ENCODE measurements around the gene RHBG.
A peak's percentile ranks its signal among the peaks of the same experiment; 100 is the strongest.

The RHBG gene

GRCh38 chr1:156421939-156422601 is 53.1 kb downstream of the RHBG start:
- Histone ChIP-seq H4K20me1 (peaks cover 45% of the 10 kb centered on the region; the same call in 1 of the 2 replicates), H3K4me2 (no peak overlapping the region), H3K36me3 (no peaks in the 10 kb centered on the region), H3K9me3 (peaks cover 20% of the 10 kb centered on the region), H3K27ac (no peak overlapping the region), H3K4me3 (peak overlapping the region; percentile 31; the same call in 1 of the 2 replicates), H3K9ac (no peak overlapping the region), H3K4me1 (no peaks in the 10 kb centered on the region), H3K27me3 (peaks cover 100% of the 10 kb centered on the region)
- TF ChIP-seq Cebpa-rat (IDR thresholded peaks at IDR 0.05), result no peak

DNA sequence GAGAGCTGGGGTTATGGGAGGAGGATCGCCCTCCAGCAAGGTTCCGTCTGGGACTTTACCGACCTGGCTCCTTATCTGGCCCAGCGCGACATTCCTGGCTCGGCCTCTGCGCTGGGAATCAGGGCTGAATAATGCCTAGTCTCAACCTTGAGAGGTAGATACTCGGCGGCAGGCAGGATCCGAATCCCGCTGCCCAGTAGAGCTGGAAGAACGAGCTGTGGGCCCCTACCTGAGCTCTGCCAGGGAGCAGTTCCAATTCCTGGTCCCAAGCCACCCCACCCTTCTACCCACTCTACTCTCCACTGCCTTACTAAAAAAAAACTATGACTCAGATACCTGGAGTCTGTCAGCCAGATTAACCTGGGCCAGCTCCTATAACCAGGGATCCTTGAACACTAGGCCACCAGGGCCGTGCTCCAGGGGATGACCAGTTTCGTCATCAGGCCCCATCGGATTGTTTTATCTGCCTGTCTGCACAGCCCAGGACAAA is 53.6 kb downstream of the RHBG start:
- H3K4me3 ChIP-seq, result no peak overlapping the region
- no peaks in the 10 kb centered on the region for H3K36me3 ChIP-seq
- H3K27me3 ChIP-seq, result peaks cover 100% of the 10 kb centered on the region
- TF ChIP-seq Cebpa-rat (IDR thresholded peaks at IDR 0.05), result no peak
- no peak overlapping the region for H3K27ac ChIP-seq
- H3K4me1 ChIP-seq, result no peaks in the 10 kb centered on the region
- H3K9me3 ChIP-seq, result peaks cover 20% of the 10 kb centered on the region
- no peak overlapping the region for H3K4me2 ChIP-seq
- H3K9ac ChIP-seq, result no peak overlapping the region
- peaks cover 45% of the 10 kb centered on the region; the same call in 1 of the 2 replicates for H4K20me1 ChIP-seq

DNA sequence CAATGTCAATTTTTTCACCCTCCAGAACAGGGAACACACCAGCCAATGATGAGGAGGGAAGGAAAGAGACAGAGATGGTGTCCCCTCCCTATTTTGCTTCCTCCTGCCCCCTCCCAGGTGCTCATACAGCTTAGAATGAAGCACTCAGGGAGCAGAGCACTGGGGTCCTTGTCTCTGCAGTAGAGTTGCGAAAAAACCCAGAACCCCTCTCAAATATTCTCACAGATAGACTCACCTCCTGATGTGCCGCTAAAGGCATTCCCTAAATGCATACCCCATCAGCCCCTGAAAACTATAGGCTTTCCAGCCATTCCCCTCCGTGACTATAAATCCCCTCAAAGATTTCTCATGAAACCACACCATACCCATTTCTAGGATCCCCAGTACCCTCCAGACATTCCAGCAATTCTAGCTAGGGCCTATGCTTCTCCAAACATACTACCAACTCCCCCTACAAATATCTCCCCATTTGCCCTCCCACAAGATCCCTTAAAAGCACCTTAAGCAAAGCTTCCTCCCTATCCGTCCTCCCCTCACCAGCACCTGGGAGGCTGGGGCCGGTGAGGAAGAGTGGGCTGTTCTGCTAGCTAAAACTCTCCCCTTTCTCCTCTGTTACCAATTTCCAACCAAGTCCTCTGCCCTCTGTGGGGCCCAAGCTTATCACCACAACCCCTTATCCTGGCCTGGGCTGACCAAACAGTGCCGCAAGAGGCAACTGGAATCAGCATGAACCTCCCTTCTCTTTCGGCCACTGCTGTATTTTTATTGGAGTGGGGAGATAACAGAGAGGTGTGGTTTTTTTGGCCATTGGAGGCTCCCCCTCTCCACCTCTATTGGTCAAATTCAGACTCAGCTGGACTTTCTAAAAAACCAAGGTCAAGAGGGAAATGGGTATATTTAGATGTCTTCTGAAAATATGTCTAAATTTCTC is 54.7 kb downstream of the RHBG start:
- peaks cover 49% of the 10 kb centered on the region; the same call in 1 of the 2 replicates for H4K20me1 ChIP-seq
- no peak overlapping the region for H3K4me3 ChIP-seq
- peaks cover 20% of the 10 kb centered on the region for H3K9me3 ChIP-seq
- TF ChIP-seq Cebpa-rat (IDR thresholded peaks at IDR 0.05), result no peak
- no peak overlapping the region for H3K9ac ChIP-seq
- no peak overlapping the region for H3K27ac ChIP-seq
- H3K4me2 ChIP-seq, result no peak overlapping the region
- no peaks in the 10 kb centered on the region for H3K36me3 ChIP-seq
- peaks cover 100% of the 10 kb centered on the region for H3K27me3 ChIP-seq
- H3K4me1 ChIP-seq, result no peaks in the 10 kb centered on the region

- Histone ChIP-seq H3K9ac (no peak overlapping the region), H3K4me1 (no peaks in the 10 kb centered on the region), H3K4me2 (no peak overlapping the region), H4K20me1 (peaks cover 59% of the 10 kb centered on the region; the same call in 1 of the 2 replicates), H3K36me3 (no peaks in the 10 kb centered on the region), H3K27me3 (peaks cover 100% of the 10 kb centered on the region), H3K9me3 (peaks cover 20% of the 10 kb centered on the region), H3K4me3 (no peak overlapping the region), H3K27ac (no peak overlapping the region)
- no peak for TF ChIP-seq Cebpa-rat (IDR thresholded peaks at IDR 0.05)
Observed at GRCh38 chr1:156424806-156425432, 55.9 kb downstream of the RHBG start.

DNA sequence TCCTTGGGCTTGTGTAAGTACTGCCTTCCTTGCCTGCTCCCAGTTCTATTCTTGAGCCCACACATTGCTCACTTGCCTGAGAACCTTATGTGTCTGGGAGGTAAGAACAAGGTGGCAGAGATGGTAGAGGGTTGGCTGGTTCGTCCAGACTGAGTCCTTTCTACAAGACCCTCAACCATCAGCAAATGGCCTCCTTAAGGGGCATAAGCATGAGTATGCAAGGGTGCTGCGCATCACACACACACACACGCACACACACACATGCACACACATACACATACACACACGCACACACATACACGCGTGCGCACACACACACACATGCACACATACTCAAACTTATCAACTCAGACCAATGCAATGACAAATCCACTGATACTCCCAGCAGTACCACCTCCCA is 56.9 kb downstream of the RHBG start:
- no peak overlapping the region for H3K27ac ChIP-seq
- no peak overlapping the region for H3K4me2 ChIP-seq
- H3K9me3 ChIP-seq, result peaks cover 12% of the 10 kb centered on the region
- H3K4me3 ChIP-seq, result no peak overlapping the region
- no peaks in the 10 kb centered on the region for H3K4me1 ChIP-seq
- H3K27me3 ChIP-seq, result peaks cover 100% of the 10 kb centered on the region
- no peak for TF ChIP-seq Cebpa-rat (IDR thresholded peaks at IDR 0.05)
- H3K36me3 ChIP-seq, result no peaks in the 10 kb centered on the region
- H4K20me1 ChIP-seq, result peaks cover 53% of the 10 kb centered on the region; the same call in 1 of the 2 replicates
- H3K9ac ChIP-seq, result no peak overlapping the region

- Histone ChIP-seq H3K4me3 (no peak overlapping the region), H3K27me3 (peaks cover 100% of the 10 kb centered on the region)
- no peak for TF ChIP-seq Cebpa-rat (IDR thresholded peaks at IDR 0.05)
Observed at GRCh38 chr1:156427957-156428356, 58.9 kb downstream of the RHBG start.

GRCh38 chr1:156428746-156429288 is 59.8 kb downstream of the RHBG start:
- H4K20me1 ChIP-seq, result peaks cover 40% of the 10 kb centered on the region; the same call in 1 of the 2 replicates
- H3K4me2 ChIP-seq, result no peak overlapping the region
- H3K4me1 ChIP-seq, result no peaks in the 10 kb centered on the region
- no peak overlapping the region for H3K4me3 ChIP-seq
- TF ChIP-seq Cebpa-rat (IDR thresholded peaks at IDR 0.05), result no peak
- no peaks in the 10 kb centered on the region for H3K9me3 ChIP-seq
- H3K27me3 ChIP-seq, result peaks cover 100% of the 10 kb centered on the region
- H3K36me3 ChIP-seq, result no peaks in the 10 kb centered on the region
- H3K9ac ChIP-seq, result no peak overlapping the region
- H3K27ac ChIP-seq, result no peak overlapping the region

More at GRCh38 chr1:156427957-156428356, 58.9 kb downstream of the RHBG start:
- Histone ChIP-seq H3K9ac (no peak overlapping the region), H4K20me1 (peaks cover 41% of the 10 kb centered on the region; the same call in 1 of the 2 replicates), H3K9me3 (no peaks in the 10 kb centered on the region; the same call in 1 of the 2 replicates), H3K4me2 (no peak overlapping the region), H3K36me3 (no peaks in the 10 kb centered on the region), H3K27ac (no peak overlapping the region), H3K4me1 (no peaks in the 10 kb centered on the region)

GRCh38 chr1:156429313-156430060 is 60.5 kb downstream of the RHBG start:
- H3K9ac ChIP-seq, result no peak overlapping the region
- no peaks in the 10 kb centered on the region for H3K4me1 ChIP-seq
- H3K9me3 ChIP-seq, result no peaks in the 10 kb centered on the region
- peaks cover 100% of the 10 kb centered on the region for H3K27me3 ChIP-seq
- H3K4me2 ChIP-seq, result no peak overlapping the region
- H4K20me1 ChIP-seq, result peaks cover 44% of the 10 kb centered on the region; the same call in 1 of the 2 replicates
- no peaks in the 10 kb centered on the region for H3K36me3 ChIP-seq
- H3K4me3 ChIP-seq, result no peak overlapping the region
- H3K27ac ChIP-seq, result no peak overlapping the region
- no peak for TF ChIP-seq Cebpa-rat (IDR thresholded peaks at IDR 0.05)

DNA sequence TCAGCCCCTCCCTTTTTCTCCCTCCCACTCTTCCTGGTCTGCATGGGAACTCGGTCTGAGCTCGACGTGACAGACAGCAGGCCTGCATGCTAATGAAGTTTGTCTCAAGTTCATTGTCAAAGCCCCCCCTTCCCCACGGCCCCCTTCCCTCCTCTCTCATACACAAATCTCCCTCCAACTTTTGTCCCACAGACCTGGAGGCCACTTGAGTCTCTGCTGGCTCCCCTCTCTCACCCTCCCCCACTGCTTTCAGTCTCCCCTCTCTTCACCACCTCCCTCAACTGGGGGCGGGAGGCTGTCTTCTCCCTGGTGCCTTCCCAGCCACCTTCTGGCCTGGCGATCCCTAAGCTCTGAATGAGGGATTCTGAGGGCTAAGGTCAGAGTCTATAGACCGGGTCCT is 61.3 kb downstream of the RHBG start:
- H3K9me3 ChIP-seq, result peaks cover 1% of the 10 kb centered on the region
- no peak overlapping the region for H3K4me3 ChIP-seq
- TF ChIP-seq Cebpa-rat (IDR thresholded peaks at IDR 0.05), result no peak
- peaks cover 100% of the 10 kb centered on the region for H3K27me3 ChIP-seq
- H3K4me2 ChIP-seq, result no peak overlapping the region
- peaks cover 48% of the 10 kb centered on the region; the same call in 1 of the 2 replicates for H4K20me1 ChIP-seq
- H3K36me3 ChIP-seq, result no peaks in the 10 kb centered on the region
- no peaks in the 10 kb centered on the region for H3K4me1 ChIP-seq
- no peak overlapping the region for H3K27ac ChIP-seq
- no peak overlapping the region for H3K9ac ChIP-seq
